HG03575 (cell line): ENCODE results near the gene CMC2.

Experiments
- ATAC-seq: cut with Tn5 transposase; IDR thresholded peaks from one replicate; pipeline ENCODE4 v1.9.1; 2021; ENCODE audit not compliant: unreplicated experiment, insufficient number of reproducible peaks, low FRiP score; ENCODE audit errors: extremely low read depth

Gene CMC2

DNA sequence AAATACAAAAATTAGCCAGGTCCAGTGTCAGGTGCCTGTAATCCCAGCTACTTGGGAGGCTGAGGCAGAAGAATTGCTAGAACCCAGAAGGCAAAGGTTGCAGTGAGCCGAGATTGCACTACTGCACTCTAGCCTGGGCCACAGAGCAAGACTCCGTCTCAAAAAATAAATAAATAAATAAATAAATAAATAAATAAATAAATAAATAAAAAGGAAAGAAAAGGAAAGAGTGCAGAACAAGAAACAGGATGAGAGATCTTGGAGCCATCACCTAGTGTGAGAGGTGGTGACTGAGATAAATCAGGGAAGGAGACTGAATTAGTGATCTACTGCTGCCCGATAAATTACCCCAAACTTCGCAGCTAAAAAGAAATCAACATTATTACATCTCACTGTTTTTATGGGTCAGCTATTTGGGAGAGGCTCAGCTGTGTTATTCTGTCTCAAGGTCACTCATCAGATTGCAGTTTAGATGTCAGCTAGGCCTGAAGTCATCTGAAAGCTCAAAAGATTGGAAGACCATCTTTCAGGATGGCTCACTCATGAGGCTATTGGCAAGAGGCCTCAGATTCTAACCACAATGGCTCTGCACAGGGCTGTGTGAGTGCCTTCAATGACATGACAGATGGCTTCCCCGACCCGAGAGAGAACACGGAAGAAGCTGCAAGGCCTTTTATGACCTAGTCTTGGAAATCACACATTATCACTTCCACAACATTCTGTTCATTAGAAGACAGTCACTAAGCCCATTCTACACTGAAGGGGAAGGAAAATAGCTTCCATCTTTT is 66.4 kb downstream of the CMC2 start:
- no peak for ATAC-seq

DNA sequence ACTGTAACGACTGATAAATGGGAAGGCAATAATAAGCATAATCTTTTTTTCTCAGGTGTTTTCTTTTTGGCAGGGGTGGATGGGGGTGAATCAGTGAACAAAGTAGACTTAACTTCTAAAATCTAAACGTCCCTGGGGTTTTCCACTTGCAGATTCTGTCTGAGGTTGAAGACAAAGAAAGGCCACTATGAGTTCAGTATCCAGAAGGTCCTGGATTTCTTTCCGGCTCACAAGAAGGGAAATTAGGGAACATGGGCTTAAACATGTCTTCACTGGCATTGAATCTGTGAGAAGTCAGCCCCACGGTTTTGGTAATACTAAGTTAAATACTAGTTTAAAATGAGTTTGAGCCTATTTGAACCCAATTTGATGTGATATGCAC is 67.8 kb downstream of the CMC2 start:
- ATAC-seq, result no peak

DNA sequence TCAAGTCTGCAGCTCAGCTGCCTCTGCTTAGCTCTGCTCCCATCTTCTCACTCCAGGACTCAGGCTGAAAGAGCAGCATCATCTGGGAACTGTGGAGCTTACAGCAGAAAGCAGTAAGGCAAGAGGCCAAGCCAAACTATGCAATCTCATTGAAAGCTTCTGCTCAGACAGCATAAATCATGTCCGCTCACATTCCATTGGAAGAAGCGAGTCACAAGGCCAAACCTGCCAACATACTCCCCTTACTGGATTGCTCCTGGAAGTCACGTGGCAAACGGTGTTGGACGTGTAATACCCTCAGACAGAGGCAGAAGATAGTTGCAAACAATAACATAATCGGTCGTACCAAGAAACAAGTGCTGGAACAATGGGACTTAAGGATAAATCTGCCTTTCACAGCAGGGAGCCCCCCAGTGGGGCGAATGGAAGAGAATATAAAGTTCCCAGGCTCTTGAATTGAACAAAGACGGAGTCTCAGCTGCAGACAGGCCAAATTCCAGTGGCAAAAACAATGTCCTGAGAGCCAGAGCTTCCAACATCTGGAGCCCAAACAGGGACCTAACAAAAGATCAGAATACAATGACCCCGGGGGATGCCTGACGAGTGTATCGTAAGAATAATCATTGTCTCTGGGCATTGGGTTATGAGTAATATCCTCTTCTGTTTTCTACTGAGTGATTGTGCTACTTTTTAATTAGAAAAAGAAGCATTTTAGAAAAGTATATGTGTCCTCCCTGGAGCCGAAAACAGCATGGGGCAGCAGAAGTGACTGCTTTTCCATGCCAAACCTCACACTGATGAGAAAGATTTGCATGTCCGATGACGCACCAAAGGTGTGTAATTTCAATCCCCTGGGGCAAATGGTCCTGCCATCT is 68.4 kb downstream of the CMC2 start:
- no peak for ATAC-seq

DNA sequence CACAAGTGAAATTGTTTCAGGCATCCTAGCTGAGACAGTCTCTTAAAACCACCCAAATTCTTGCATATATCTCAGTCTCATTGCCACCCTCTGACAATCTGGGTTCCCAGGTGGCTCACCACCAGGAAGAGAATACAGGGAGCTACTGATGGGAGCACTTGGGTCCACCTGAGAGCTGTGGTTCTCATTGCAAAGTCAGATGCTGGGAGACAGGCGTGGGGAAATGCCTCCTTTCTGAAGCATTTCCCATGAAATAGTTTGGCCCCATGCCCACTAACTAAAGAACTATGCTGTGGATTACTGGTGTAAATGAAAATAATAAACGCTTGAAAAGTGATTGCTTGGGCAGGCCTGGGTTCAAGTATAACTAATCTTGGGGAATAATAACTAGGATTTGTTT is 70.3 kb downstream of the CMC2 start:
- no peak for ATAC-seq

DNA sequence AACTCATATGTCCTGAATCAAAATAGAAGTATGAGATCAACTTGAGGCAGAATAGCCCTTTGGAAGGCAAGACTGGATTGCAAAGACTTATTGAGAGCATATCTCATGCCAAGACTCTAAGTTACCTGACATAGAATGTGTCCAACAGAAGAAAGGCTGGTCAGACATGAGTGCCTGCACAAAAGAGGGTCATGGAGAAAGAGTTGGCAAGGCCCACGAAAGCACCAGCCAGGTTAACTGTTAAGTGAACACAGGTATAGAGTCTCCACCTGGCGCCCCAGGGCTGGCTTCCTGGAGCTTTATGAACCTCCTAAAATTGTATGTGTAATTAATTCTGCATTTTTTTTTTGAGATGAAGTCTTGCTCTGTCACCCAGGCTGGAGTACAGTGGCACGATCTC is 71.0 kb downstream of the CMC2 start:
- no peak for ATAC-seq

DNA sequence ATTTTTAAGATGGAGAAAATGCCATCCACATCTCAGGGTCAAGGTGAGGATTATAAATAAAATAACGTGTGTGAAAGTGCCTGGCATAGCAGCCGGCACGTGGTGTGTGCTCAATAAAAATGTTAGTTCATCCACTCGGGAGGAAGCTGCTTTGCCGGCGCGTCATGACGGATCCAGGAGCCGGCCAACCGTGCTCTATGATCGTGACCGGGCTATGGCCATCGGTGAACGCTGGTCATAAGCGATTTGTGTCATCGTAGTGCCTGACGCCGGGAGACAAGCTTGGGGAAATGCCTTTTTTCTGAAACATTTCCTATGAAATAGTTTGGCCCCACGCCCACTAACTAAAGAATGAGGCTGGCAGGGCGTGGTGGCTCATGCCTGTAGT is 74.0 kb downstream of the CMC2 start:
- no peak for ATAC-seq

DNA sequence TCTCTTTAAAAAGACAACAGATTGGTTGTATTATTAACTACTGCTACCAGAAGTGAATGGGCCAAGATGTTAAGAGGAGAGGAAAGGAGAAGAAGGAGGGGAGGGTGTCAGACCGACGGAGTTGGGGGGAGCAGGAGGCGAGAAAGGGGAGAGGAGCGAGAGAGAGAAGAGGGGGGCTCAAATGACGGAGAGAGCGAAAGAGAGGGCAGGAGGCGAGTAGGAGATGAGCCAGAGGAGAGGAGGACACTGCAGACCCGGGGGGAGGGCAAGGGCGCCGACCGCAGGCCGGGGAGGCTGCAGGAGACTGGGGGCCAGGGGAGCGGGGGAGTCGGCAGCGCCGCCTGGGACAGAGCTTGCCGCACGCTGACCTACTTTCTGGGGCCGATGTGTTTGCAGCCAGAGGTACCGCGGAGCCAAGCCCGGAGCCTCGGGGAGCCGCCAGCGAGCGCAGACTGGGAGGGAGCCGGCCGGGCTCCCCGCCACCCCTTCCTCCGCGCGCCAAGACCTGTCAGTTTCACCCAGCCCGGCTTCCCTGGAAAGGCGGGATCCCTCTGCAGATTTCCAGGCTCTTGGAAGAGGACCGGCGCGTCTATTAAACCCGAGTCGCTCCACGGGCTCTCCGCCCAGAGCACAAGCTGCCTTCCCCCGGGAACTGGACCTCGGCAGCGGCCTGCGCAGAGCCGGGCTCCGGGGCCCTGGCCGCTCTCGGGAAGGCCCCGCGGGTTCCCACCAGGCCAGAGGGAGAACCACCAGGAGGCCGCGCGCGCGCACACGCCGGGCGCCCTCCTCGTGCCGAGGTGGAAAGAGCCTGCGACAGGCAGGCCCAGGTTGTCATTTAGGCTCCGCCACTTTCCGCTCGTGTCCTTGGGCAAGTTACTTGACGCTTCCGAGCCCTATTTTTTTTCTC is 74.6 kb downstream of the CMC2 start:
- no peak for ATAC-seq

DNA sequence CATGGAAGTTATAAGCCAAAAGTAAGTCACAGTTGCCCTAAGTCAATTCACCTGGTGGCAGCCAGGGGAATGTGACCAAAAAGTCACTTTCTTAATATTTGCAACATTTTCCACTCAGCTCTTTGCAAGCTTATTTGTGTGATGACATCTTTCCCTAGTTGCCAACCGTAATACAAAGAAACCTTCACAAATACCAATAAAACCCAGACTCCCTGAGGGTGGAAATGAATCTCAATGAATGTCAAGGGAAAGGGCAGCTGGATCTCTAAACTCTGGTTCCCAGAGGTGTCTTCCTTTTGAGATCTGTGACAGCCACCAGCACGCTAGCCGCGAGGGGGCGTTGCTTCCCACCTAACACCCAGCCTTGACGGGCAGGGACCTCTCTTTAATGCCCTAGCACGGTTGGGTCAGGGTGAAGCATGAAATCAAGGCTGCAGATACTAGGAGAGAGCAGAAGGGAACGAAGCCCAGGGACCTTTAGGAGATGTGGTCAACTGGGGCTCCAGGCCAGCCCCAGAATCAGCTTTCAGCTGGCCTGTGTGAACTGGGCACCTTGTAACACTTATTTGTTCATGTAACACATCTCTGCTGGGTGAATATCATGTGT is 82.2 kb downstream of the CMC2 start:
- ATAC-seq, result no peak

DNA sequence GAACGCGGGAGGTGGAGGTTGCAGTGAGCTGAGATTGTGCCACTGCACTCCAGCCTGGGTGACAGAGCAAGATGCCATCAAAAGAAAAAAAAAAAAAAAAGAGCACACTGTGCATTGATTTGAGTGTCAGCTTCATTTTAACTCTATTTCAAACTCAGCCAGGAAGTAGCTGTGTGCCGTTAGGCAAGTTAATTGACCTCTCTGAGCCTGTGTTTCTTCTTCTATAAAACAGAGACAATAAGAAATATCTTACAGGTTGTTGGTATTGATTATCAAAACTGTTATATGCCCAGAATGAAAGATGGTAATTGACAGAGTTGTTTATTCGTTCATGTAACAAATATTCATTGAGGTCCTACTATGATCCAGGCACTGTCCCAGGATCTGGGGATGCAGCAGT is 83.3 kb downstream of the CMC2 start:
- no peak for ATAC-seq
